HCEC 1CT (cell line): ENCODE results near the gene LCN12.
A peak's percentile ranks its signal among the peaks of the same experiment; 100 is the strongest.

Source experiments
- DNase-seq: peaks from one replicate; pipeline ENCODE4 v3.0.0-alpha.2; 2017

The LCN12 gene

GRCh38 chr9:136927343-136928271 lies 24.5 kb upstream of the LCN12 start:
- no peak for DNase-seq

GRCh38 chr9:136928591-136928990 lies 23.5 kb upstream of the LCN12 start:
- no peak for DNase-seq

GRCh38 chr9:136930014-136930413 lies 22.1 kb upstream of the LCN12 start:
- no peak for DNase-seq

- no peak for DNase-seq
Observed at GRCh38 chr9:136931611-136932130, 20.4 kb upstream of the LCN12 start.

GRCh38 chr9:136934277-136934676 lies 17.8 kb upstream of the LCN12 start:
- no peak for DNase-seq

GRCh38 chr9:136935651-136936050 lies 16.4 kb upstream of the LCN12 start:
- no peak for DNase-seq

- no peak for DNase-seq
Observed at GRCh38 chr9:136936645-136937170, 15.4 kb upstream of the LCN12 start.

- DNase-seq: no peak
Observed at GRCh38 chr9:136937186-136938001, 14.7 kb upstream of the LCN12 start.

- DNase-seq: no peak
Observed at GRCh38 chr9:136939431-136939995, 12.6 kb upstream of the LCN12 start.

GRCh38 chr9:136939996-136940525 lies 12.0 kb upstream of the LCN12 start:
- DNase-seq: no peak

- no peak for DNase-seq
Observed at GRCh38 chr9:136940526-136941230, 11.4 kb upstream of the LCN12 start.

GRCh38 chr9:136941231-136942111 lies 10.6 kb upstream of the LCN12 start:
- DNase-seq: no peak

GRCh38 chr9:136942112-136942880 lies 9.8 kb upstream of the LCN12 start:
- DNase-seq: no peak

- DNase-seq: no peak
Observed at GRCh38 chr9:136942881-136943230, 9.2 kb upstream of the LCN12 start.

GRCh38 chr9:136943291-136944211 lies 8.5 kb upstream of the LCN12 start:
- no peak for DNase-seq

GRCh38 chr9:136944212-136944518 lies 7.9 kb upstream of the LCN12 start:
- peak; percentile 56 for DNase-seq

- DNase-seq: peak; percentile 90
Observed at GRCh38 chr9:136944519-136945332, 7.3 kb upstream of the LCN12 start, which contains the start of the genes C8G and FBXW5. TSS of gene C8G (plus strand) at chr9:136945243. CDS start at chr9:136945321, 78 bp downstream. TSS of gene FBXW5 (minus strand) at chr9:136944738. CDS start at chr9:136944083, 655 bp downstream.
